Measurements from ENCODE around the gene NTPCR.

Gene NTPCR

GRCh38 chr1:233010146-233010545 is 59.7 kb downstream of the NTPCR start:
- no peak for DNase-seq (ENCODE audit: low spot score)

- no peak for DNase-seq (ENCODE audit: low spot score)
These were observed 61.6 kb downstream of the NTPCR start for GRCh38 chr1:233012021-233012420.

DNA sequence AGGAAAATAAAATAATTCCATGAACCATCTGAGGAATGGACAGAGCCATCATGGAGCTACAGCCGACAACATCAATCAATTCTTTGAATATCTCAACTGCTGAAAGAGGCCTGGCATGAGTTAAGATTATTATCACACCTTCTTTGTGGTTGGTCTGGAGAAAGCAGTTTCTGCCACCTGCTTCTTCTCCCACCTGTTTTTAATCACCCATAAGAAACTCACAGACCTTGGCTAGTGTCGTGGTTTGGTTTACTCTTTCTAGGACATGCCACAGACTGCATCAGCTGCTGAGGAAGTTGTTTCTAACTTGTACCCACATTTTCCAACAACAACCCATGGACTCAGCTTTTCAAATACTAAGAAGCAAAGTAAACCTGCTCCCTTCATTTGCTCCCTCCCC is 65.6 kb downstream of the NTPCR start:
- peak; percentile 9 for DNase-seq (ENCODE audit: low spot score)

GRCh38 chr1:233016798-233017197 is 66.4 kb downstream of the NTPCR start:
- no peak for DNase-seq (ENCODE audit: low spot score)

DNA sequence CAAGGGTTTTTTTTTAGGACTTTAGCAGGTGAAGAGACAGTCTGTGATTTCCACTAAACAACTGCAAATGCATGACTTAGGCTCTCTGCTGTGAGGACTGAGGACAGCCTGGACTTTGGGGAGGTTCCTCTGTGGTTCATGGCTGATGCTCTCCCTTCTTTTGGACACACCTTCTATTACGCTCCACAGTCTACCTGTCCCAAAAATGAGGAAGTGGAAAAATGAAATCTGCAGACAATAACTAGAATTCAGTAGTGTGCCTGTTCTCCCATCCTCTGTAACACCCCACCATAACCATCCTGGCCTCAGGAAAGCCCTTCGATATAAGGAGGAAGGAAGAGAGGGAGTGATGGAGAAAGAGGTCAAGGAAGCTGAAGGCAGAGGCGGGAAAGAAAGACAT is 68.7 kb downstream of the NTPCR start:
- no peak for DNase-seq (ENCODE audit: low spot score)

DNA sequence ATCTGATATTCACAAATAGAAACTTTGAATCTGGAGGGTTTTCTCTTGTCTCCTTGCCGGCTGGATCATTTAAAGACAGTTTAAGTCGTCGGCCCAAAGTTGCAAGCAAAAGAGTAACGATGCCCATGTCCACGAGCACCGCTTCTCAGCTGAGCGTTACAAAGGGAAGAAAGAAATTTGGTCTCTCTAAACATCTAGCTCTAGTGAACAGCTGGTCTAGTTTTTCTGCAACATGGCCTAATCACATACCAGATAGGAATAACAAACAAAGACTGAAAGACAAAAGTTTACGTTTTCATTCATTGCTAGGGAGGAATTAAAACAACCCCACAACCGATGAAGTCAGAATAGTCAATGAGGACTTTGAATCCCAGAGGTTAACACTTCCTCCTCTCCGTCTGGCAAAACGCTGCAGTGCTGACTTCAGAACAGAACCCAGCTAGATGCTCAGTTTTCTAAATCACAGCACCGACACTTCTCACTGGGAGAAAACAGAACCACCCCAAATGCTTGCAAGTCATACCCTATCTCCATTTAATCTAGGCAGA is 69.4 kb downstream of the NTPCR start:
- no peak for DNase-seq (ENCODE audit: low spot score)

DNA sequence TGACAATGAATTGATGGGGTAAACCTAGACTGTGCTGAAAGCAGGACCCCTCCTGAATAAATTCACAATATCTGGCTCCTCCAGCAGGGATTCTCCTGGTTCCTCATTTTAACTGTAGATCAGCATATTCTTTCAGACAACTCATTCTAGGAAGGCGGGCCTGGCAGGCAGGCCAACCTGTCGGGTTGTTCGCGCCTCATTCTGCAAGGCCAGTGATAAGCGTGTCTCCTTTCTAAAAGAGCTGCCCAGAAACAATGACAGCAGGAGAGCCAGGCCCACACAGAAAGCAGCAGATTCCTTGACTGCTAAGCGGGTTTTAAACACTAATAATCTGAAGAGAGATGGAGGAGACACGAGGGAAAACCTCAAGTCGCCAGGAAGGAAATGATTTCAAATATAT is 70.0 kb downstream of the NTPCR start:
- DNase-seq (ENCODE audit: low spot score), result no peak

GRCh38 chr1:233022246-233022645 is 71.8 kb downstream of the NTPCR start:
- DNase-seq (ENCODE audit: low spot score), result no peak

DNA sequence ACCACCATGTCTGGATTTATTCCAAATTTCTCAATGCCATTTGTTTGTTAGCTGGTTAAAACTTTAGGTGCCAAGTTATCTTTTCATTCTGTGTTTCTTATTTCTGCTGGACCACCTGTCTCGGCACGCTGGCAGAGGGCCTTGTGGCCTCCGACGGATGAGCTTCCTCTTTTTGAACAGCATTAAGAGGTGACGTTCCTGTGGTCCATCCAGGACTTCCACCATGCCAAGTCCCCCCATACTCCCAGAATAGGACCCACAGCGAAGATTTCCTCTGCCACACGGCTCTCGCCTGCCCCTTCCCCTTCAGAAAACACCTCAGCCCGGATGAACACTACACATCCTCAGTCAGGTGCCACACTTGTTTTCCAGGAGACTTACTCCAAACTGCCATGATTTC is 73.8 kb downstream of the NTPCR start:
- DNase-seq (ENCODE audit: low spot score), result no peak

DNA sequence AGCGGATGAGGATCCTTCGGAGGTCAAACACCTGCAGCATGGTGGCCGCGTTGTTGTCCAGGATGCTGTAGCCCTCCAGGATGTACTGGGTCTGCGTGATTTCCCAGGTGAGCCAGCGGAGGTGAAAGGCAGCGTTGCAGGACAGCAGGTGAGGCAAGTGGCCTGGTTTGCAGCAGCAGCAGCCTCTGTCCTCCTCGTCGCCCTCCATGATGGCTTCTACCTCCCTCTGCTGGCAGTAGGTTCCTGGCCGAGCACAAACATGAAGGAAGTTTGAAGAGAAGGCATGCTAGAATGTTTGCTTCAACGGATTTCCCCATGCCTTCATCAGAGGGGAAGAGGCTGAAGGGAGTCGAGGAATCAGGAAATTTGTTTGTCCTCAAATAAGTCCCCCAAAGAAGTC is 74.7 kb downstream of the NTPCR start:
- DNase-seq (ENCODE audit: low spot score), result no peak

- no peak for DNase-seq (ENCODE audit: low spot score)
These were observed 75.2 kb downstream of the NTPCR start for GRCh38 chr1:233025567-233025966.

- no peak for DNase-seq (ENCODE audit: low spot score)
These were observed 76.6 kb downstream of the NTPCR start for GRCh38 chr1:233027046-233027445.

DNA sequence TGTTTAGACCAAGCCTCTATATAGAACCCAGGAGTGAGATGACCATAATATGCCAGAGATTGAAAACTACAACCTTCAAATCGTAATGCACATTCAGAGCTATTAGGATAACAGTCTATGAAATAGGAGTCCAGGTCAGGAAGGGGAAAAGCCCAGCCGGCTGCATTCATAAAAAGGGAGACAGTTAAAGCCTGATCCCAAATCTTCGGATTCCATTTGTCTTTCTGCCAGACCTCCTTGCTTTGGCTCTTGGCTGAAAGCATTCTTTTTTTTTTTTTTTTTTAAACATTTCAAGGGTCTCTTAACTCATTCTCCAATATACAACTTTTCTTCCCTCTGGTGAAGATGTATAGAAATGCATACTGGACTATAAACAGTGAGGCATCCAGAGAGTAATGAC is 81.1 kb downstream of the NTPCR start:
- no peak for DNase-seq (ENCODE audit: low spot score)

- no peak for DNase-seq (ENCODE audit: low spot score)
These were observed 82.5 kb downstream of the NTPCR start for GRCh38 chr1:233032916-233033315.

GRCh38 chr1:233033361-233033760 is 83.0 kb downstream of the NTPCR start:
- no peak for DNase-seq (ENCODE audit: low spot score)

All from activated CD4-positive, alpha-beta T cell treated with anti-CD3 and anti-CD28 coated beads, Interleukin-2, Interleukin-4, amounts not matched to agents 100 ng/mL and 50 ng/mL, durations not matched to agents 16 hours and 8 hours (primary cell).